HepG2 (cell line): ENCODE data around the gene HAPLN3. TPM values are rescaled to one million over a fixed set of nuclear protein-coding genes. Genes with fewer than 3 reads are reported as not detected.

Experiments used
- ATAC-seq: fragments of 200-7000 bp; cut with Tn5 transposase; 3 replicates; pipeline ENCODE4 v1.9.1; 2020; ENCODE audit warnings: mild to moderate bottlenecking, moderate library complexity
- BruUV-seq: library from RNA; stranded (reverse); fragments of 400-500 nt; replicated peaks from 2 replicates; lab custom pipeline; 2021; lab: Mats Ljungman, UMichigan
- CTCF ChIA-PET: fragments of 300-600 bp; formaldehyde crosslinking; extraction: SDS; loops from one replicate; lab custom pipeline; 2021; ENCODE audit warnings: low total read pairs, inconsistent platforms, low intra/inter-chr PET ratio; lab: Yijun Ruan, JAX
- POLR2A ChIA-PET: fragments of 350-600 bp; sonication (Branson Sonifier 250); formaldehyde crosslinking; loops from one replicate; lab custom pipeline; 2020; ENCODE audit warnings: antibody characterized with exemption, inconsistent platforms; lab: Yijun Ruan, JAX
- DNase-seq: peaks from one replicate; pipeline ENCODE4 v3.0.0-alpha.2; 2015; ENCODE audit warnings: low spot score
- FAIRE-seq: peaks from 3 replicates; lab custom pipeline; 2011; peaks lifted over from hg19 to GRCh38; lab: Jason Lieb, UNC
- H2AFZ ChIP-seq: one replicate; pipeline ENCODE4 v1.6.1; 2011; ENCODE audit warnings: low read length, inconsistent platforms
- H3K27ac ChIP-seq: fragments of 300-600 bp; 3 replicates; pipeline ENCODE4 v1.8.0; 2011; ENCODE audit warnings: mixed run types, mild to moderate bottlenecking, mixed read lengths, low read length, inconsistent platforms; ENCODE audit not compliant: insufficient read depth; ENCODE audit errors: extremely low read length
- H3K27me3 ChIP-seq, 2 experiments: fragments of 200-600 bp in 1 of 2; 2 replicates in 1 of 2; 3 replicates in 1 of 2; pipeline versions ENCODE4 v1.6.0 to v1.8.0; 2011; ENCODE audit warnings: low read length in 2 of 2, mild to moderate bottlenecking in 2 of 2, moderate library complexity in 2 of 2, inconsistent platforms in 1 of 2; ENCODE audit not compliant: insufficient read depth in 2 of 2, control insufficient read depth in 1 of 2
- H3K36me3 ChIP-seq, 2 experiments: fragments of 200-600 bp in 1 of 2; replicated peaks in 1 of 2; 2 replicates in 1 of 2; 3 replicates in 1 of 2; pipeline versions ENCODE4 v1.5.1 to v1.8.0; 2011; ENCODE audit warnings: low read length in 2 of 2, inconsistent platforms in 1 of 2; ENCODE audit not compliant: insufficient read depth in 2 of 2, control insufficient read depth in 1 of 2
- H3K4me1 ChIP-seq: 2 replicates; pipeline ENCODE4 v1.5.1; 2012; ENCODE audit warnings: low read length, inconsistent platforms; ENCODE audit not compliant: insufficient read depth
- H3K4me2 ChIP-seq: 2 replicates; pipeline ENCODE4 v1.6.0; 2011; ENCODE audit warnings: low read depth, low read length, inconsistent platforms
- H3K4me3 ChIP-seq, 3 experiments: fragments of 200-600 bp in 1 of 3; sonication (generic), shearing (Covaris generic) in 1 of 3; replicated peaks in 1 of 3; 2 replicates each; pipeline ENCODE4 v1.5.1; 2011 to 2016; ENCODE audit warnings: low read length in 3 of 3, inconsistent platforms in 2 of 3, low read depth in 2 of 3, mild to moderate bottlenecking in 2 of 3, control low read depth in 1 of 3, mixed read lengths in 1 of 3; ENCODE audit not compliant: insufficient read depth in 1 of 3
- H3K79me2 ChIP-seq: one replicate; pipeline ENCODE4 v1.6.1; 2011; ENCODE audit warnings: low read length, inconsistent platforms; ENCODE audit not compliant: insufficient read depth
- H3K9ac ChIP-seq: 2 replicates; pipeline ENCODE4 v1.6.0; 2011; ENCODE audit warnings: mild to moderate bottlenecking, low read depth, low read length, inconsistent platforms; ENCODE audit not compliant: insufficient read depth
- H3K9me3 ChIP-seq: 2 replicates; pipeline ENCODE4 v1.5.1; 2012; ENCODE audit warnings: mild to moderate bottlenecking, low read length
- H4K20me1 ChIP-seq: 2 replicates; pipeline ENCODE4 v1.6.0; 2011; ENCODE audit warnings: inconsistent platforms, mild to moderate bottlenecking, low read length, moderate library complexity; ENCODE audit not compliant: insufficient read depth
- AGO1 ChIP-seq: fragments of 200-400 bp; formaldehyde crosslinking; IDR thresholded peaks from 2 replicates; pipeline ENCODE4 v1.6.1; 2017; ENCODE audit warnings: mild to moderate bottlenecking, low read depth, low read length, moderate library complexity; ENCODE audit not compliant: poor library complexity, severe bottlenecking
- AHDC1 ChIP-seq: sonication (generic); formaldehyde crosslinking; IDR thresholded peaks from 2 replicates; pipeline ENCODE4 v1.5.1; 2020; ENCODE audit warnings: mild to moderate bottlenecking, missing genetic modification reagents, borderline replicate concordance
- ATF1 ChIP-seq: IDR thresholded peaks from 2 replicates; pipeline ENCODE4 v1.6.1; 2016; ENCODE audit warnings: mild to moderate bottlenecking, control low read depth
- BHLHE40 ChIP-seq: IDR thresholded peaks from 2 replicates; pipeline ENCODE4 v1.6.1; 2011; ENCODE audit warnings: low read length, improper control_type of control experiment
- GABPA ChIP-seq, 2 experiments: IDR thresholded peaks; 2 replicates each; pipeline ENCODE4 v1.6.1; 2011 to 2016; ENCODE audit warnings: low read depth in 2 of 2, low read length in 1 of 2, missing biosample characterization in 1 of 2, missing genetic modification characterization in 1 of 2
- GPN1 ChIP-seq: sonication (generic); formaldehyde crosslinking; IDR thresholded peaks from 2 replicates; pipeline ENCODE4 v1.5.1; 2020; ENCODE audit warnings: missing genetic modification reagents, borderline replicate concordance
- GZF1 ChIP-seq: sonication (generic); formaldehyde crosslinking; IDR thresholded peaks from 2 replicates; pipeline ENCODE4 v1.5.1; 2020; ENCODE audit warnings: mild to moderate bottlenecking, missing genetic modification reagents
- MED13 ChIP-seq: sonication (generic); formaldehyde crosslinking; IDR thresholded peaks from 2 replicates; pipeline ENCODE4 v1.5.0; 2020; ENCODE audit warnings: missing genetic modification reagents
- MLLT10 ChIP-seq: sonication (generic); formaldehyde crosslinking; IDR thresholded peaks from 2 replicates; pipeline ENCODE4 v1.4.0; 2020; ENCODE audit warnings: missing genetic modification reagents
- NKX3-1 ChIP-seq: sonication (generic); formaldehyde crosslinking; IDR thresholded peaks from 2 replicates; pipeline ENCODE4 v1.5.0; 2020; ENCODE audit warnings: missing genetic modification reagents
- PHB2 ChIP-seq: fragments of 450-650 bp; IDR thresholded peaks from 2 replicates; pipeline ENCODE4 v1.6.1; 2018; ENCODE audit not compliant: partially characterized antibody
- RFX1 ChIP-seq: fragments of 450-650 bp; IDR thresholded peaks from 2 replicates; pipeline ENCODE4 v1.6.1; 2017
- SALL2 ChIP-seq: sonication (generic); formaldehyde crosslinking; IDR thresholded peaks from 2 replicates; pipeline ENCODE4 v1.8.1; 2023; ENCODE audit warnings: mild to moderate bottlenecking, missing genetic modification reagents, inconsistent platforms
- SRSF9 ChIP-seq: fragments of 200-400 bp; formaldehyde crosslinking; IDR thresholded peaks from 2 replicates; pipeline ENCODE4 v1.6.1; 2018; ENCODE audit warnings: borderline replicate concordance, mild to moderate bottlenecking, low read depth, low read length; ENCODE audit not compliant: insufficient read depth, poor library complexity, severe bottlenecking
- TBL1XR1 ChIP-seq: fragments of 150-350 bp; IDR thresholded peaks from 2 replicates; pipeline ENCODE4 v1.6.1; 2014; ENCODE audit warnings: borderline replicate concordance, low read length; ENCODE audit not compliant: partially characterized antibody
- TCF7 ChIP-seq: sonication (generic); IDR thresholded peaks from 2 replicates; pipeline ENCODE4 v1.6.1; 2016; ENCODE audit warnings: antibody characterized with exemption, low read depth
- ZNF136 ChIP-seq: sonication (generic); formaldehyde crosslinking; IDR thresholded peaks from 2 replicates; pipeline ENCODE4 v1.8.1; 2022; ENCODE audit warnings: low read depth, mild to moderate bottlenecking, moderate library complexity, missing genetic modification reagents
- ZNF329 ChIP-seq: sonication (generic); formaldehyde crosslinking; IDR thresholded peaks from 2 replicates; pipeline ENCODE4 v1.9.0; 2021; ENCODE audit warnings: low read depth, mild to moderate bottlenecking, missing genetic modification reagents
- ZNF331 ChIP-seq: sonication (generic); formaldehyde crosslinking; IDR thresholded peaks from 2 replicates; pipeline ENCODE4 v1.4.0; 2020; ENCODE audit warnings: missing genetic modification reagents
- ZNF383 ChIP-seq: sonication (generic); formaldehyde crosslinking; IDR thresholded peaks from 2 replicates; pipeline ENCODE4 v1.4.0; 2020; ENCODE audit warnings: missing genetic modification reagents, mild to moderate bottlenecking, borderline replicate concordance
- ZNF562 ChIP-seq: sonication (generic); formaldehyde crosslinking; IDR thresholded peaks from 2 replicates; pipeline ENCODE4 v1.8.0; 2022; ENCODE audit warnings: missing genetic modification reagents, borderline replicate concordance
- ZNF709 ChIP-seq: sonication (generic); formaldehyde crosslinking; IDR thresholded peaks from 2 replicates; pipeline ENCODE4 v1.5.0; 2020; ENCODE audit warnings: mild to moderate bottlenecking, missing genetic modification reagents
- WGBS: methylation state at CpG from one replicate; pipeline ENCODE4 v1.1.6; 2017; ENCODE audit warnings: low lambda C conversion rate; 5-methylcytosine and 5-hydroxymethylcytosine counted together
- in situ Hi-C: cut with HindIII; loops from 2 replicates; pipeline ENCODE4 v1.10.0; 2017; ENCODE audit warnings: low pct_unique_long_range_greater_than_20kb; ENCODE audit not compliant: extremely low pct_ligation_motif_present
- intact Hi-C: fragments of 100-400 bp; cut with micrococcal nuclease; formaldehyde crosslinking; loops from one replicate; pipeline ENCODE4 v1.10.0; 2022; ENCODE audit not compliant: unreplicated experiment
- polyA plus RNA-seq, 8 experiments: library from polyadenylated mRNA; depleted of rRNA in 3 of 8; stranded (reverse) in 7 of 8; unstranded in 1 of 8; fragments of >200 nt; fragmentation: Illumina TruSeq in 4 of 8; extraction: Trizol in 4 of 8; gene quantifications; 2 replicates each; pipeline versions ENCODE4 v1.2.1 to v1.2.3, GENCODE V29; 2011 to 2016; ENCODE audit warnings: low read depth in 4 of 8, missing spikeins in 1 of 8, mixed read lengths in 1 of 8; ENCODE audit not compliant: insufficient read depth in 1 of 8
- total RNA-seq, 5 experiments: library from RNA; depleted of rRNA; stranded (reverse); fragments of >200 nt; fragmentation: Illumina TruSeq; extraction: Trizol; gene quantifications; 2 replicates each; pipeline ENCODE4 v1.2.3, GENCODE V29; 2016; ENCODE audit warnings: low read depth in 1 of 5

HAPLN3 gene
- total and polyA plus RNA-seq, 2 of the 13 experiments (the other 11 are each of a cell fraction or from before 2014, with no cell fraction given), result 0.09 TPM; not detected in 1

GRCh38 chr15:88872706-88873105, 22.6 kb downstream of the HAPLN3 start (continued):
- TF ChIP-seq AHDC1 (CRISPR knock-in tag) (no peak), NKX3-1 (CRISPR knock-in tag) (no peak), GPN1 (CRISPR knock-in tag) (no peak)

GRCh38 chr15:88872106-88872505, 23.2 kb downstream of the HAPLN3 start:
- POLR2A ChIA-PET, result no interaction called here
- TF ChIP-seq ZNF383 (CRISPR knock-in tag) (no peak), SRSF9 (no peak), RFX1 (no peak), ATF1 (CRISPR knock-in tag) (no peak), TBL1XR1 (no peak), ZNF562 (CRISPR knock-in tag) (no peak), MED13 (CRISPR knock-in tag) (no peak), AGO1 (no peak), ZNF136 (CRISPR knock-in tag) (no peak), PHB2 (no peak), MLLT10 (CRISPR knock-in tag) (no peak), GABPA (IDR thresholded peaks at IDR 0.05; ENCODE audit: low read depth, low read length) (no peak), GABPA (CRISPR knock-in tag; IDR thresholded peaks at IDR 0.05; ENCODE audit: low read depth) (no peak), TCF7 (no peak), ZNF331 (CRISPR knock-in tag) (no peak), BHLHE40 (no peak), GZF1 (no peak), SALL2 (CRISPR knock-in tag) (no peak), ZNF709 (CRISPR knock-in tag) (no peak), ZNF329 (CRISPR knock-in tag) (no peak)

More at GRCh38 chr15:88872106-88872505, 23.2 kb downstream of the HAPLN3 start:
- intact Hi-C loops (no loop called here), in situ Hi-C loops (no loop called here)
- Histone ChIP-seq H3K4me2 (no peak overlapping the region), H3K27ac (no peak overlapping the region), H3K4me3 (no peak overlapping the region), H3K36me3 (no peaks in the 10 kb centered on the region), H3K9me3 (no peaks in the 10 kb centered on the region), H3K4me1 (no peaks in the 10 kb centered on the region), H3K27me3 (peaks cover 18 to 84% of the 10 kb centered on the region in 2 experiments; a peak in 4 of 5 replicates), H3K79me2 (no peaks in the 10 kb centered on the region), H4K20me1 (no peaks in the 10 kb centered on the region), H2AFZ (no peak overlapping the region), H3K9ac (no peak overlapping the region)
- CTCF ChIA-PET, result no interaction called here
- WGBS, result 13% methylated on average over 3 of the region's 6 CpGs
- FAIRE-seq (no peak), ATAC-seq (no peak), DNase-seq (no peak)
- no TSS peak for BruUV-seq
